HG03095 (cell line): ENCODE results near the gene HNRNPUL2.
A peak's percentile ranks its signal among the peaks of the same experiment; 100 is the strongest.

Source experiments
- ATAC-seq: cut with Tn5 transposase; IDR thresholded peaks from one replicate; pipeline ENCODE4 v1.9.1; 2021; ENCODE audit warnings: moderate library complexity; ENCODE audit not compliant: unreplicated experiment

HNRNPUL2 gene

DNA sequence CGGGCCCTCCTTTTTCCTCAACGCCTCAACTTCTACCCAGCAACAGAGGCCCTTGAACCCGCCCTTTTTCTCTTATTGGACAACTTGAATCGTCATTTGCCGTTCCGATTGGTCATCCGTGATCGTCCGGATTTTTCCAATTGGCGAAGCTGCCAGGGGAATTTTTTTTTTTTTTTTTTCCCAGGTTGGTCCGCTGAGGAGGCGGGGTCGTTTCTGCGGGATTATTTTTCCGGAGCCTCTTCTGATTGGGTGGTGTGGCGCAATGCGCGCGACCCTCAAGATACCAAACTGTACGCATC, 564 bp upstream of the HNRNPUL2 start:
- peak; percentile 47 for ATAC-seq

DNA sequence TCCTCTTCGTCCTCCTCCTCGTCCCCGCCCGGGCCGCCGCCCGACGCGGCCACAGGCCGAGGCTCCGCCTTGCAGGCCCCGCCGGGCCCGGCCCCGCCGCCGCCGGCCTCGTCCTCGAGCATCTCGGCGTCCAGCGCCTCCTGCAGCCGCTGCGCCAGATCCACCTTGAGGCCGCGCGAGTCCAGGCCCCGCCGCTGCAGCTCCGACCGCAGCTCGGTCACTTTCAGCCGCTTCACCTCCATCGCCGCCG, 417 bp downstream of the HNRNPUL2 start:
- peak; percentile 3 for ATAC-seq

DNA sequence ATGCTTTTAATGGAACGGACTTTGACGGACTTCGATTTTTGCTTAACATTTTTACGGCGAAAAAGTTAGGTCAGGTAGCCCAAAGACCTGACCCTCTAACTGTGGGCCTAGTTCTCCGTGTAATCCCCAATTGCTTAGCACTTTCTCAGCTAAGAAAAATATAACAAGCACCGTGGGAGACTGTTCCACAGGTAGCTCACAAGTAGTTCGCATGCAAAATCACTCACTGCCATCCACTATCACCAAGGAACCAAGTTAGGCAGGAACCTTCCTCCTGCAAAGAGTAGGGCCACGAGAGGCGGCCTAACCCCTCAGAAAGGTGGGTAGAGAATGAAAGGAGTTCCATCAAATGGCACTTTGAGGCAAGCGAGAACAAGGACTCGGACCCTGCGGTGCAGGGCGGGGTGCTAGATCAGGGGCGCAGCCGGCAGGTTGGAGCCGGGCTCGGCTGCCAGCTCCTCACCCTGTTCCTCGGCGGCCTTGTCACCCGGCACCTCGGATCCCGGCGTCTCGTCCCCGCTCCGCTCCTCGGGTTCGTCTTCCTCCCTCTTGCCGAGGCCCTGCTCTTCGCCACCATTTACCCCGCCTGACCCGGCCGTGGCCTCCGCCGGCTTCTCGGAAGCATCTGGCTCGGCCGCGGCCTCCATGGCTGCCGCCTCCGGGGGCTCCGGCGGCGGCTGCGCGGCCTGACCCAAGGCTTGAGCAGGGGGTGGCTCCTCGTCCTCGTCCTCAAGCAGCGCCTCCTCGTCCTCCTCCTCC, 922 bp downstream of the HNRNPUL2 start:
- no peak for ATAC-seq

GRCh38 chr11:62725646-62726045, 1.6 kb downstream of the HNRNPUL2 start:
- ATAC-seq, result no peak

DNA sequence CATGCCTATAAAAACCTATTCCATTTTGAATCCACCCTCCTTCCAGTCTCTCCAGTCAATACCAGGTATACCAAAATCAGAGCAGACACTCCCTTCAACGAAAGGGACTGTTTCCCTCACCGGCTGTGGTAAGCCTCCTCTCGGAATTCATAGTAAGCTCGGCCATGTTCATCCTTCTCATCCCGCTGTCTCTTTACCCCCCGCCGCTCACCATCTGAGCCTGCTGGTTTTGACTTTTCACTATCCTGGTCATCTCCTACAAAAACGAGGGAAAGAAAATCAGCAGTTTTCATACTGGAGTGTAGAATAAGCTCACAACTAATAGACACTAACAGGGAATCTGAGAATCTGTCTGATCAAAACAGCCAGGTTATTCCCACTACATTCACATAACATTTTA, 3.1 kb downstream of the HNRNPUL2 start:
- no peak for ATAC-seq

GRCh38 chr11:62721994-62722393, 5.3 kb downstream of the HNRNPUL2 start:
- no peak for ATAC-seq

- no peak for ATAC-seq
Measured at GRCh38 chr11:62719302-62719978, 7.8 kb downstream of the HNRNPUL2 start.

GRCh38 chr11:62716816-62717215, 10.4 kb downstream of the HNRNPUL2 start:
- ATAC-seq, result no peak

GRCh38 chr11:62716206-62716605, 11.1 kb downstream of the HNRNPUL2 start:
- ATAC-seq, result no peak

- no peak for ATAC-seq
Measured at GRCh38 chr11:62715150-62716130, 11.8 kb downstream of the HNRNPUL2 start.

GRCh38 chr11:62713343-62713742, 13.9 kb downstream of the HNRNPUL2 start:
- ATAC-seq, result no peak

DNA sequence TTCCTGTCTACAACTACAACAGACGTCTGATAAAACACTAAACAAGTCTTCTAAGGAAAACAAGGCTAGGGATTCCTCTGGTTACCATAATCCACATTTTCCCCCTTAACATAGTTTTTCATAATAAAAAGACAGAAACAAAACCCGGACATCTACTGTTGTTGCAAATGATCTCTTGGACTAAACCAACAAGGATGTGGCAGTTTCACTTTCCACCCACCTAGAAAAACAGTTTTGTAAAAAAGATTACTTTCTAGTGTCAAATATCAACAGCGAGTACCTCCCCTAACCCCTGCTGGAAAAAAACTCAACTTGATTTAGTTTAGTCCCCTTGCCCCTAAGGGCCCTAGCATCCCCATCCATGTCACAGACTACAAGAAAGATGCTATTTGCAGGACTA, 14.4 kb downstream of the HNRNPUL2 start:
- no peak for ATAC-seq

GRCh38 chr11:62712276-62712812, 14.9 kb downstream of the HNRNPUL2 start:
- no peak for ATAC-seq

DNA sequence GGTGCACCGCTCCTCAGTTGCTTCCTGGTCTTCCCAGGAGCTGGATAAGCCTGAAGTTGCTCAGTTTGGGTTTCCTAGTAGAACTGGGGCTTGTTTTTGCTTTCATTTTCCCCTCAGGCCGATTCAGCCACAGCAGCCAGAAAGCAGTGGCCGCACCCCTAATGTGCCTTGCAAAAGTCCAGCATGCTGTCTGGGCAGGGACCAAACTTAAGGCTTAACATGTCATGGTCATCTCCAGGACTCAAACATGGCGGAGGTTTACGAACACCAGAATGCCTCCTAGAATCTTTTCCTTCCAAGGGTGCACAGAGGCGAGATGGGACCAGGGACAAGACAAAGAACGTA, 17.3 kb downstream of the HNRNPUL2 start:
- no peak for ATAC-seq

DNA sequence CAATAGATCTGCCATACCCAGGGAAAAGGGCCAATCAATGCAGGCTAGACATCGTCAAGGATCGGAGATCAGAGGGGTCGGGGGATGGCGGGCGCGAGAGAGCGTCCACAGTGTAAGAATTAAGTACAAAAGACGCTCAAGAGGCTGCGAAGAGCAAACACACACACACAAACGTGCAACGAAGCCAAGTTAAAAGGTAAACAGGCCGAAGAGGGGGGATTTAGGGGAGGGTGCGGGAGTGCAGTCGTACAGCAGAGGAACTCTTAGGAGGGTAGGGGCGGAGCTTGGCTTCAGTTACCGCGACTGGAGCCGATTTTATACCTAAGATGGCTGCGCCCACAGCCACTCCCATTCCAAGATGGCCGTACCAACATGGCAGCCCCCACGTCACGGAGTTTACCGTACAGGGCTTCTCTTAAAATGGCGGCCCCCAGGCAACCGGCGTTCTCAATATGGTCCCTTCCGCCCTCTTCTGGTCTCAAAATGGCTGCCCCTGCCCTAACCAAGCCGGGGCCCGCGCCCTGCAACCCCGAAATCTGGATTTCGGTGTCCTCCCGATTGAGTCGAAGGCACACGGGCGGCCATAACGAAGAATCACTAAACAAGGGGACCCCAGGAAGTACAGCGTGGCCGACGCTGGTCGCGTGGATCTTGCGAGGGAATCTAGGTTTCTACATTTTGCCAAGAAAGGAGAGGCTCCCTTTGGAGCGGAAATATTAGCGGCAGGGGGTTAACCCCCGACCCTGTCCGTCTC, 17.8 kb downstream of the HNRNPUL2 start:
- peak; percentile 55 for ATAC-seq

DNA sequence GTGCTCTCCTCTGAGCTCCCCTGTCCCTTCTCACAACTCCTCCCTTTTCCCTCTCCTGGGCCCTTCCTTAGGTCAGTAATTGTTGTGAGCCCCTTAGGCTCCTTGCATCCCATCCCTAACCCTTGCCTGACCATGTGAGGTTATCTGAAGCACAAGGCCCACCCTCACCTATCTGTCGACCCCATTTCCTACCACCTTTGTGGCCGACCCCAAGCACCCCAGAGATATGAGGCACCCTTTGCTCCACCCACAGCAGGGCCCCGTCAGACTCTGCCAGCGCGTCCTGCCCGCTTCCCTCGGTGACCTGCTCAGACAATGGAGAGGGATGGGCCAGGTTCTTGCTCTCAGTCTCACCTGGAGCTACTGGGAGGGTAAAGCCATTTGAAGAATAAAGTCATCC, 18.5 kb downstream of the HNRNPUL2 start:
- ATAC-seq, result no peak

DNA sequence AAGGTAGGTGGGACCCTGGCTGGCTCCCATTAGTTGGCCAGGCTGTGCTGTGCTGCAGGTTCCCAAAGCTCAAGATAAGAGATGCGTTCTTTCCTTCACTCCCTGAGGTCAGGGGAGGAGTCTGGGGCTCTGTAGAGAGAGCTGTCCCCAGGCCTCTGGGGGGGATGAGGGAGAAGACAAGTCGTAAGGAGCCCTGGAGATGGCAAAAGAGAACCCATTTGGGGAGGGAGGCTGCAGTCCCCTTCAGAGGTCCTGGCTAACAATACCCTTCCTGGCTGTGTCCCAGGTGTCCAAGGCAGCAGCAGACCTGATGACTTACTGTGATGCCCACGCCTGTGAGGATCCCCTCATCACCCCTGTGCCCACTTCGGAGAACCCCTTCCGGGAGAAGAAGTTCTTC, 18.9 kb downstream of the HNRNPUL2 start:
- ATAC-seq, result no peak

- no peak for ATAC-seq
Measured at GRCh38 chr11:62707277-62707861, 19.9 kb downstream of the HNRNPUL2 start, which contains the start of the genes BSCL2 and GNG3. TSS of gene BSCL2 (minus strand) at chr11:62707424. CDS start at chr11:62707195, 229 bp downstream. TSS of gene GNG3 (plus strand) at chr11:62707676. CDS start at chr11:62708296, 620 bp downstream.

- ATAC-seq, result no peak
Measured at GRCh38 chr11:62706850-62707247, 20.4 kb downstream of the HNRNPUL2 start.
